Measurements from ENCODE around the gene FUBP3. TPM values are rescaled to one million over a fixed set of nuclear protein-coding genes. Genes with fewer than 3 reads are reported as not detected.
A peak's percentile ranks its signal among the peaks of the same experiment; 100 is the strongest.

The FUBP3 gene
- total and polyA plus RNA-seq, 2 experiments from 2014 or later, result 42.5 to 74.8 TPM

DNA sequence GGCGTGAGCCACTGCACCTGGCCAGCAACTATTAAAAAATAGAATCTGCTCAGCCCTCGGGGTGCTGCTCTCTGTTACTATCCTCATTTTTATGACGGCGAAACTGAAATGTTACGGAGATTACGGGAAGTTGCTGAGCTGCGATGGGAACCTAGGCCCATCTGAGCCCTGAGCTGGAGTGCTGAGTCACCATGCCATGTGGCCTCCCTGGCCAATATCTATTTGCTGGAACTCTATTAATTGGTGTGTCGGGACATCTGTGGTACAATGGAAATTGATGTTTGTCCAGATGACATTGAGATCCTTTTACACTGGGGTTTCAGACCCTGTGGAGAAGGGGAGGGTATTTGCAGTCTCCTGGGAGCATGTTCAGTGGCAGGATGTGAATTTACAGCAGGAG lies 93.1 kb downstream of the FUBP3 start (continued):
- TF ChIP-seq, protein P1, sequence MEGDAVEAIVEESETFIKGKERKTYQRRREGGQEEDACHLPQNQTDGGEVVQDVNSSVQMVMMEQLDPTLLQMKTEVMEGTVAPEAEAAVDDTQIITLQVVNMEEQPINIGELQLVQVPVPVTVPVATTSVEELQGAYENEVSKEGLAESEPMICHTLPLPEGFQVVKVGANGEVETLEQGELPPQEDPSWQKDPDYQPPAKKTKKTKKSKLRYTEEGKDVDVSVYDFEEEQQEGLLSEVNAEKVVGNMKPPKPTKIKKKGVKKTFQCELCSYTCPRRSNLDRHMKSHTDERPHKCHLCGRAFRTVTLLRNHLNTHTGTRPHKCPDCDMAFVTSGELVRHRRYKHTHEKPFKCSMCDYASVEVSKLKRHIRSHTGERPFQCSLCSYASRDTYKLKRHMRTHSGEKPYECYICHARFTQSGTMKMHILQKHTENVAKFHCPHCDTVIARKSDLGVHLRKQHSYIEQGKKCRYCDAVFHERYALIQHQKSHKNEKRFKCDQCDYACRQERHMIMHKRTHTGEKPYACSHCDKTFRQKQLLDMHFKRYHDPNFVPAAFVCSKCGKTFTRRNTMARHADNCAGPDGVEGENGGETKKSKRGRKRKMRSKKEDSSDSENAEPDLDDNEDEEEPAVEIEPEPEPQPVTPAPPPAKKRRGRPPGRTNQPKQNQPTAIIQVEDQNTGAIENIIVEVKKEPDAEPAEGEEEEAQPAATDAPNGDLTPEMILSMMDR (conservative IDR thresholded peaks at IDR 0.05; ENCODE audit: low read depth in 2 of 2), result no peak

DNA sequence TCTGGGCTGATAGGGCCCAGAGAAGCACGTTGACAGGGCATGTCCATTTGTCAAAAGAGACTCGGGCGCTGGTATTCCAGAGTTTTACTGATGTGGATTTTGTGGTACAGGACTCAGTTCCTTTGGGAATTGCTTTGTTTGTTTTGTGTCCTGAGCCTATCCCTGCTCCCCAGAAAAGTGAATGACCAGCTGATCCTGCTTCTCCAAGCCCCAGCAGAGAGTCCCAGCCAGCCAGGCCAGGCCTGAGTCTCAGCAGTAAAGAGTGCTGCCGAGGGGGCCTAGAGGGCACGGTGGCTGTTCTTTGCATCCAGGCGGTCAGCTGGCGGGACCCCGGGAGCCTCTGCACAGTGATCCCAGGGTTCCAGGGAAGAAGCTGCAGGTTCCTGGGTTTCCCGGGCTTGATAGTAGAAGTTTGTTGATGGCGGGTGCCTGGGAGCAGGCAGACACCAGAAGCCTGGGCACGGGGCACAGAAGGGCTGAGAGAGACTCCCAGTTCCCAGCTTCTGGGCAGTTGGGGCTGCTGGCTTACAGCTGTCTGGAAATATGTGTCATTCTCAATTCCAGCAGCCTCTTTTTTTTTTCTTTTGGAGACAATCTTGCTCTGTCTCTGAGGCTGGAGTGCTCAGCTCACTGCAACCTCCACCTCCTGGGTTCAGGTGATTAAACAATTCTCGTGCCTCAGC lies 93.7 kb downstream of the FUBP3 start:
- Histone ChIP-seq H3K4me3 (no peak overlapping the region), H4K20me1 (replicated peaks; ENCODE audit: insufficient read depth) (no peaks in the 10 kb centered on the region), H3F3A (replicated peaks; ENCODE audit: low read depth) (no peaks in the 10 kb centered on the region), H3K27me3 (ENCODE audit: insufficient read depth) (peaks cover 26% of the 10 kb centered on the region), H3K27ac (ENCODE audit: low read depth) (no peak overlapping the region), H3K9me2 (ENCODE audit: insufficient read depth) (no peaks in the 10 kb centered on the region), H3K4me1 (ENCODE audit: insufficient read depth) (no peaks in the 10 kb centered on the region), H3K79me2 (replicated peaks; ENCODE audit: insufficient read depth) (no peaks in the 10 kb centered on the region), H3K4me2 (no peak overlapping the region), H3K36me3 (ENCODE audit: insufficient read depth) (no peaks in the 10 kb centered on the region), H2AFZ (peak overlapping the region; percentile 56; the same call in 1 of the 2 replicates)
- Mint-ChIP-seq H3K4me1 (no peaks in the 10 kb centered on the region), H3K36me3 (ENCODE audit: low read depth) (no peaks in the 10 kb centered on the region; the same call in 2 of the 3 replicates), H3K27me3 (ENCODE audit: insufficient read depth, low read depth, poor library complexity) (peaks cover 27% of the 10 kb centered on the region), H3K27ac (no peak overlapping the region), H3K9me3 (no peaks in the 10 kb centered on the region), H3K4me3 (no peak overlapping the region)
- ATAC-seq, result no peak
- no peak for DNase-seq (ENCODE audit: low spot score)
- TF ChIP-seq NANOG (IDR thresholded peaks at IDR 0.05; ENCODE audit: borderline replicate concordance), result no peak
- TF ChIP-seq, protein P1 (conservative IDR thresholded peaks at IDR 0.05; ENCODE audit: low read depth in 2 of 2), result no peak
- TF ChIP-seq ZNF331 (CRISPR knock-in tag; IDR thresholded peaks at IDR 0.05; ENCODE audit: low read depth), result no peak
- TF ChIP-seq EZH2phosphoT487 (IDR thresholded peaks at IDR 0.05; ENCODE audit: unreplicated experiment), result no peak
- no peak for TF ChIP-seq POLR2AphosphoS5 (IDR thresholded peaks at IDR 0.05; ENCODE audit: low read depth)
- TF ChIP-seq, protein P2, sequence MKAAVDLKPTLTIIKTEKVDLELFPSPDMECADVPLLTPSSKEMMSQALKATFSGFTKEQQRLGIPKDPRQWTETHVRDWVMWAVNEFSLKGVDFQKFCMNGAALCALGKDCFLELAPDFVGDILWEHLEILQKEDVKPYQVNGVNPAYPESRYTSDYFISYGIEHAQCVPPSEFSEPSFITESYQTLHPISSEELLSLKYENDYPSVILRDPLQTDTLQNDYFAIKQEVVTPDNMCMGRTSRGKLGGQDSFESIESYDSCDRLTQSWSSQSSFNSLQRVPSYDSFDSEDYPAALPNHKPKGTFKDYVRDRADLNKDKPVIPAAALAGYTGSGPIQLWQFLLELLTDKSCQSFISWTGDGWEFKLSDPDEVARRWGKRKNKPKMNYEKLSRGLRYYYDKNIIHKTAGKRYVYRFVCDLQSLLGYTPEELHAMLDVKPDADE (IDR thresholded peaks at IDR 0.05), result no peak
- TF ChIP-seq, protein P3, sequence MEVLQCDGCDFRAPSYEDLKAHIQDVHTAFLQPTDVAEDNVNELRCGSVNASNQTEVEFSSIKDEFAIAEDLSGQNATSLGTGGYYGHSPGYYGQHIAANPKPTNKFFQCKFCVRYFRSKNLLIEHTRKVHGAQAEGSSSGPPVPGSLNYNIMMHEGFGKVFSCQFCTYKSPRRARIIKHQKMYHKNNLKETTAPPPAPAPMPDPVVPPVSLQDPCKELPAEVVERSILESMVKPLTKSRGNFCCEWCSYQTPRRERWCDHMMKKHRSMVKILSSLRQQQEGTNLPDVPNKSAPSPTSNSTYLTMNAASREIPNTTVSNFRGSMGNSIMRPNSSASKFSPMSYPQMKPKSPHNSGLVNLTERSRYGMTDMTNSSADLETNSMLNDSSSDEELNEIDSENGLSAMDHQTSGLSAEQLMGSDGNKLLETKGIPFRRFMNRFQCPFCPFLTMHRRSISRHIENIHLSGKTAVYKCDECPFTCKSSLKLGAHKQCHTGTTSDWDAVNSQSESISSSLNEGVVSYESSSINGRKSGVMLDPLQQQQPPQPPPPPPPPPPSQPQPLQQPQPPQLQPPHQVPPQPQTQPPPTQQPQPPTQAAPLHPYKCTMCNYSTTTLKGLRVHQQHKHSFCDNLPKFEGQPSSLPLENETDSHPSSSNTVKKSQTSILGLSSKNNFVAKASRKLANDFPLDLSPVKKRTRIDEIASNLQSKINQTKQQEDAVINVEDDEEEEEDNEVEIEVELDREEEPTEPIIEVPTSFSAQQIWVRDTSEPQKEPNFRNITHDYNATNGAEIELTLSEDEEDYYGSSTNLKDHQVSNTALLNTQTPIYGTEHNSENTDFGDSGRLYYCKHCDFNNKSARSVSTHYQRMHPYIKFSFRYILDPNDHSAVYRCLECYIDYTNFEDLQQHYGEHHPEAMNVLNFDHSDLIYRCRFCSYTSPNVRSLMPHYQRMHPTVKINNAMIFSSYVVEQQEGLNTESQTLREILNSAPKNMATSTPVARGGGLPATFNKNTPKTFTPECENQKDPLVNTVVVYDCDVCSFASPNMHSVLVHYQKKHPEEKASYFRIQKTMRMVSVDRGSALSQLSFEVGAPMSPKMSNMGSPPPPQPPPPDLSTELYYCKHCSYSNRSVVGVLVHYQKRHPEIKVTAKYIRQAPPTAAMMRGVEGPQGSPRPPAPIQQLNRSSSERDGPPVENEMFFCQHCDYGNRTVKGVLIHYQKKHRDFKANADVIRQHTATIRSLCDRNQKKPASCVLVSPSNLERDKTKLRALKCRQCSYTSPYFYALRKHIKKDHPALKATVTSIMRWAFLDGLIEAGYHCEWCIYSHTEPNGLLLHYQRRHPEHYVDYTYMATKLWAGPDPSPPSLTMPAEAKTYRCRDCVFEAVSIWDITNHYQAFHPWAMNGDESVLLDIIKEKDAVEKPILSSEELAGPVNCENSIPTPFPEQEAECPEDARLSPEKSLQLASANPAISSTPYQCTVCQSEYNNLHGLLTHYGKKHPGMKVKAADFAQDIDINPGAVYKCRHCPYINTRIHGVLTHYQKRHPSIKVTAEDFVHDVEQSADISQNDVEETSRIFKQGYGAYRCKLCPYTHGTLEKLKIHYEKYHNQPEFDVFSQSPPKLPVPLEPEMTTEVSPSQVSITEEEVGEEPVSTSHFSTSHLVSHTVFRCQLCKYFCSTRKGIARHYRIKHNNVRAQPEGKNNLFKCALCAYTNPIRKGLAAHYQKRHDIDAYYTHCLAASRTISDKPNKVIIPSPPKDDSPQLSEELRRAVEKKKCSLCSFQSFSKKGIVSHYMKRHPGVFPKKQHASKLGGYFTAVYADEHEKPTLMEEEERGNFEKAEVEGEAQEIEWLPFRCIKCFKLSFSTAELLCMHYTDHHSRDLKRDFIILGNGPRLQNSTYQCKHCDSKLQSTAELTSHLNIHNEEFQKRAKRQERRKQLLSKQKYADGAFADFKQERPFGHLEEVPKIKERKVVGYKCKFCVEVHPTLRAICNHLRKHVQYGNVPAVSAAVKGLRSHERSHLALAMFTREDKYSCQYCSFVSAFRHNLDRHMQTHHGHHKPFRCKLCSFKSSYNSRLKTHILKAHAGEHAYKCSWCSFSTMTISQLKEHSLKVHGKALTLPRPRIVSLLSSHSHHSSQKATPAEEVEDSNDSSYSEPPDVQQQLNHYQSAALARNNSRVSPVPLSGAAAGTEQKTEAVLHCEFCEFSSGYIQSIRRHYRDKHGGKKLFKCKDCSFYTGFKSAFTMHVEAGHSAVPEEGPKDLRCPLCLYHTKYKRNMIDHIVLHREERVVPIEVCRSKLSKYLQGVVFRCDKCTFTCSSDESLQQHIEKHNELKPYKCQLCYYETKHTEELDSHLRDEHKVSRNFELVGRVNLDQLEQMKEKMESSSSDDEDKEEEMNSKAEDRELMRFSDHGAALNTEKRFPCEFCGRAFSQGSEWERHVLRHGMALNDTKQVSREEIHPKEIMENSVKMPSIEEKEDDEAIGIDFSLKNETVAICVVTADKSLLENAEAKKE (CRISPR knock-in tag; IDR thresholded peaks at IDR 0.05), result no peak
- TF ChIP-seq, protein P4, sequence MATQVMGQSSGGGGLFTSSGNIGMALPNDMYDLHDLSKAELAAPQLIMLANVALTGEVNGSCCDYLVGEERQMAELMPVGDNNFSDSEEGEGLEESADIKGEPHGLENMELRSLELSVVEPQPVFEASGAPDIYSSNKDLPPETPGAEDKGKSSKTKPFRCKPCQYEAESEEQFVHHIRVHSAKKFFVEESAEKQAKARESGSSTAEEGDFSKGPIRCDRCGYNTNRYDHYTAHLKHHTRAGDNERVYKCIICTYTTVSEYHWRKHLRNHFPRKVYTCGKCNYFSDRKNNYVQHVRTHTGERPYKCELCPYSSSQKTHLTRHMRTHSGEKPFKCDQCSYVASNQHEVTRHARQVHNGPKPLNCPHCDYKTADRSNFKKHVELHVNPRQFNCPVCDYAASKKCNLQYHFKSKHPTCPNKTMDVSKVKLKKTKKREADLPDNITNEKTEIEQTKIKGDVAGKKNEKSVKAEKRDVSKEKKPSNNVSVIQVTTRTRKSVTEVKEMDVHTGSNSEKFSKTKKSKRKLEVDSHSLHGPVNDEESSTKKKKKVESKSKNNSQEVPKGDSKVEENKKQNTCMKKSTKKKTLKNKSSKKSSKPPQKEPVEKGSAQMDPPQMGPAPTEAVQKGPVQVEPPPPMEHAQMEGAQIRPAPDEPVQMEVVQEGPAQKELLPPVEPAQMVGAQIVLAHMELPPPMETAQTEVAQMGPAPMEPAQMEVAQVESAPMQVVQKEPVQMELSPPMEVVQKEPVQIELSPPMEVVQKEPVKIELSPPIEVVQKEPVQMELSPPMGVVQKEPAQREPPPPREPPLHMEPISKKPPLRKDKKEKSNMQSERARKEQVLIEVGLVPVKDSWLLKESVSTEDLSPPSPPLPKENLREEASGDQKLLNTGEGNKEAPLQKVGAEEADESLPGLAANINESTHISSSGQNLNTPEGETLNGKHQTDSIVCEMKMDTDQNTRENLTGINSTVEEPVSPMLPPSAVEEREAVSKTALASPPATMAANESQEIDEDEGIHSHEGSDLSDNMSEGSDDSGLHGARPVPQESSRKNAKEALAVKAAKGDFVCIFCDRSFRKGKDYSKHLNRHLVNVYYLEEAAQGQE (IDR thresholded peaks at IDR 0.05; ENCODE audit: unreplicated experiment), result no peak
- TF ChIP-seq JUNB (IDR thresholded peaks at IDR 0.05; ENCODE audit: unreplicated experiment), result no peak
